ENCODE results near the gene B3GAT2.

DNA sequence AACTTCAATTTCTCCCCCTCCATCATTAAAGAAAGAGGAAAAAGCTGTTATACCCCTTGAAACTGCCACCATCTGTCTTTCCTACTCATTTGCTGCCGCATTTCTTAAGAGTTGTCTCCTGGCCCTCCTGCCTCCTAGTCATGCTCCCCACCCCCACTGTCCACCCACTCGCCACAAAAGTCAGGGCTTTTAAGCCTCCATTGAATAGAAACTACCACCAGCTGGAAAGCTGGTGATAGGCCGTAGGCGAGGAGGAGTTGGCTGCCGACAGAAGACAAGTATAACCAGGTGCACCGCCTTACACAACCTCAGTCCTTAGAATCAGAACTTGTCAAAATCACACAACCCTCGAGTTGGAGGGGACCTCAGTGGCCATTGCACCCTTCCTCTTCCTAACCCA is 67.6 kb downstream of the B3GAT2 start:
- TF ChIP-seq, protein P1, sequence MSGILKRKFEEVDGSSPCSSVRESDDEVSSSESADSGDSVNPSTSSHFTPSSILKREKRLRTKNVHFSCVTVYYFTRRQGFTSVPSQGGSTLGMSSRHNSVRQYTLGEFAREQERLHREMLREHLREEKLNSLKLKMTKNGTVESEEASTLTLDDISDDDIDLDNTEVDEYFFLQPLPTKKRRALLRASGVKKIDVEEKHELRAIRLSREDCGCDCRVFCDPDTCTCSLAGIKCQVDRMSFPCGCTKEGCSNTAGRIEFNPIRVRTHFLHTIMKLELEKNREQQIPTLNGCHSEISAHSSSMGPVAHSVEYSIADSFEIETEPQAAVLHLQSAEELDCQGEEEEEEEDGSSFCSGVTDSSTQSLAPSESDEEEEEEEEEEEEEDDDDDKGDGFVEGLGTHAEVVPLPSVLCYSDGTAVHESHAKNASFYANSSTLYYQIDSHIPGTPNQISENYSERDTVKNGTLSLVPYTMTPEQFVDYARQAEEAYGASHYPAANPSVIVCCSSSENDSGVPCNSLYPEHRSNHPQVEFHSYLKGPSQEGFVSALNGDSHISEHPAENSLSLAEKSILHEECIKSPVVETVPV (CRISPR knock-in tag; IDR thresholded peaks at IDR 0.05): no peak
- TF ChIP-seq RARB (CRISPR knock-in tag; IDR thresholded peaks at IDR 0.05) (no peak), ZNF70 (CRISPR knock-in tag; IDR thresholded peaks at IDR 0.05) (no peak), CSDC2 (CRISPR knock-in tag; IDR thresholded peaks at IDR 0.05) (no peak), ZFP30 (CRISPR knock-in tag; IDR thresholded peaks at IDR 0.05) (no peak), ESRRG (CRISPR knock-in tag; IDR thresholded peaks at IDR 0.05) (no peak), TCF4 (CRISPR knock-in tag; IDR thresholded peaks at IDR 0.05; ENCODE audit: borderline replicate concordance) (no peak)
- TF ChIP-seq, protein P2, sequence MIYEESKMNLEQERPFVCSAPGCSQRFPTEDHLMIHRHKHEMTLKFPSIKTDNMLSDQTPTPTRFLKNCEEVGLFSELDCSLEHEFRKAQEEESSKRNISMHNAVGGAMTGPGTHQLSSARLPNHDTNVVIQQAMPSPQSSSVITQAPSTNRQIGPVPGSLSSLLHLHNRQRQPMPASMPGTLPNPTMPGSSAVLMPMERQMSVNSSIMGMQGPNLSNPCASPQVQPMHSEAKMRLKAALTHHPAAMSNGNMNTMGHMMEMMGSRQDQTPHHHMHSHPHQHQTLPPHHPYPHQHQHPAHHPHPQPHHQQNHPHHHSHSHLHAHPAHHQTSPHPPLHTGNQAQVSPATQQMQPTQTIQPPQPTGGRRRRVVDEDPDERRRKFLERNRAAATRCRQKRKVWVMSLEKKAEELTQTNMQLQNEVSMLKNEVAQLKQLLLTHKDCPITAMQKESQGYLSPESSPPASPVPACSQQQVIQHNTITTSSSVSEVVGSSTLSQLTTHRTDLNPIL (CRISPR knock-in tag; IDR thresholded peaks at IDR 0.05; ENCODE audit: low read depth): no peak
